ENCODE data around the gene AMDHD2. TPM values are rescaled to one million over a fixed set of nuclear protein-coding genes. Genes with fewer than 3 reads are reported as not detected.

Gene AMDHD2, protein sequence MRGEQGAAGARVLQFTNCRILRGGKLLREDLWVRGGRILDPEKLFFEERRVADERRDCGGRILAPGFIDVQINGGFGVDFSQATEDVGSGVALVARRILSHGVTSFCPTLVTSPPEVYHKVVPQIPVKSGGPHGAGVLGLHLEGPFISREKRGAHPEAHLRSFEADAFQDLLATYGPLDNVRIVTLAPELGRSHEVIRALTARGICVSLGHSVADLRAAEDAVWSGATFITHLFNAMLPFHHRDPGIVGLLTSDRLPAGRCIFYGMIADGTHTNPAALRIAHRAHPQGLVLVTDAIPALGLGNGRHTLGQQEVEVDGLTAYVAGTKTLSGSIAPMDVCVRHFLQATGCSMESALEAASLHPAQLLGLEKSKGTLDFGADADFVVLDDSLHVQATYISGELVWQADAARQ
- 50.3 and 62.8 TPM in 2 replicates for total RNA-seq (2014; rRNA removed)
- Bru-seq, nascent RNA = percentile 72 among the genes with signal in this experiment
- percentile 82 among the genes with signal in this experiment for BruChase-seq, experiment 1, labeled RNA remaining after a 6-hour chase
- percentile 84 among the genes with signal in this experiment for BruChase-seq, experiment 2, labeled RNA remaining after a 2-hour chase
- long read RNA-seq, transcript AMDHD2-202 (10 exons, 3,273 nt) = minor isoform, 5 of 150 reads
- long read RNA-seq, transcript AMDHD2-201 (11 exons, 1,459 nt) = major isoform, 25 of 150 reads
- long read RNA-seq, partial matches to known transcripts = 24 of 150 reads
- long read RNA-seq, other reads (novel, unspliced or antisense) = 90 of 150 reads

DNA sequence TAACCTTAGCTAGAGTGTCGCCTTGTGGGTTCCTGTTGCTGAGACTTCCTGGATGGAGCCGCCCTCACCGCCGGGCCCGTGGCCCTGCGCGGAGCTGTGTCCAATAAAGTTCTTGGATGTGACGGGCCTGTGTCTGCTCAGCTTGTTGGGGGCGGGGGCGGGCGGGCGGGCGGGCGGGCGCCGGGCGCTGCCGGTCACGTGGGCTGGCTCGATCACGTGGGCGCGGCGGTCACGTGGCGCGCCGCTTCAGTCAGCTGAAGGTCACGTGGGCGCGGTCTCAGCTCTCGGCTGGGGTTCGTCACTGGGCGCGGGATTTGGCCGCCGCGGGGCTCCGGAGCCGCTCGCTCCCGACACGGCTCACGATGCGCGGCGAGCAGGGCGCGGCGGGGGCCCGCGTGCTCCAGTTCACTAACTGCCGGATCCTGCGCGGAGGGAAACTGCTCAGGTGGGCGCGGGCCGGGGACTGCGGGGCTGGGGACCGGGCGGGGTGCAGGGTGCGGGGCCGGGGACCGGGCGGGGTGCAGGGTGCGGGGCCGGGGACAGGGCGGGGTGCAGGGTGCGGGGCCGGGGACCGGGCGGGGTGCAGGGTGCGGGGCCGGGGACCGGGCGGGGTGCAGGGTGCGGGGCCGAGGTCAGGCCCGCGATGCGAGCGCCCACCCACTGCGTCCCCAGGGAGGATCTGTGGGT, at the start of gene AMDHD2:
TSS of gene AMDHD2 (plus strand) at position 275 of the 687 bp plus-strand sequence. CDS start at position 363, 88 bp downstream.
- H3K36me3 ChIP-seq (ENCODE audit: low read depth, low read length) = peaks cover 11% of the 10 kb centered on the region; the same call in 1 of the 2 replicates
- peak within 1 kb of the TSS; percentile 78 for H3K4me3 ChIP-seq (ENCODE audit: low read length)
- TF ChIP-seq EZH2phosphoT487 (IDR thresholded peaks at IDR 0.05; ENCODE audit: borderline replicate concordance, low read length) = no peak
- TF ChIP-seq, protein P1, sequence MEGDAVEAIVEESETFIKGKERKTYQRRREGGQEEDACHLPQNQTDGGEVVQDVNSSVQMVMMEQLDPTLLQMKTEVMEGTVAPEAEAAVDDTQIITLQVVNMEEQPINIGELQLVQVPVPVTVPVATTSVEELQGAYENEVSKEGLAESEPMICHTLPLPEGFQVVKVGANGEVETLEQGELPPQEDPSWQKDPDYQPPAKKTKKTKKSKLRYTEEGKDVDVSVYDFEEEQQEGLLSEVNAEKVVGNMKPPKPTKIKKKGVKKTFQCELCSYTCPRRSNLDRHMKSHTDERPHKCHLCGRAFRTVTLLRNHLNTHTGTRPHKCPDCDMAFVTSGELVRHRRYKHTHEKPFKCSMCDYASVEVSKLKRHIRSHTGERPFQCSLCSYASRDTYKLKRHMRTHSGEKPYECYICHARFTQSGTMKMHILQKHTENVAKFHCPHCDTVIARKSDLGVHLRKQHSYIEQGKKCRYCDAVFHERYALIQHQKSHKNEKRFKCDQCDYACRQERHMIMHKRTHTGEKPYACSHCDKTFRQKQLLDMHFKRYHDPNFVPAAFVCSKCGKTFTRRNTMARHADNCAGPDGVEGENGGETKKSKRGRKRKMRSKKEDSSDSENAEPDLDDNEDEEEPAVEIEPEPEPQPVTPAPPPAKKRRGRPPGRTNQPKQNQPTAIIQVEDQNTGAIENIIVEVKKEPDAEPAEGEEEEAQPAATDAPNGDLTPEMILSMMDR (conservative IDR thresholded peaks at IDR 0.05; ENCODE audit: low read depth, low read length) = no peak
- TF ChIP-seq EZH2 (IDR thresholded peaks at IDR 0.05; ENCODE audit: low read length, unreplicated experiment) = no peak
- no peaks in the 10 kb centered on the region for H3F3A ChIP-seq (ENCODE audit: low read length, unreplicated experiment)
- H3K9me3 ChIP-seq (ENCODE audit: low read length) = no peaks in the 10 kb centered on the region
- CTCF ChIA-PET = interaction anchor here (0.5 kb wide), 1 partner anchor 82 kb away, joined by 5 read pairs; no protein-coding TSS in a partner anchor
- peaks cover 32% of the 10 kb centered on the region for H4K20me1 ChIP-seq (ENCODE audit: low read length)
- no TSS peak for BruUV-seq (replicated peaks)
- ATAC-seq (peak; percentile 78), DNase-seq (peak; percentile 82)
- H3K27me3 ChIP-seq (ENCODE audit: low read length) = no peaks in the 10 kb centered on the region
- H3K4me1 ChIP-seq (ENCODE audit: insufficient read depth, low read length) = peaks cover 28% of the 10 kb centered on the region
- intact Hi-C loops (cut with micrococcal nuclease) = no loop called here
- peak within 1 kb of the TSS; percentile 48 for H3K27ac ChIP-seq (ENCODE audit: low read length)
- peaks cover 64% of the 10 kb centered on the region for H3K79me2 ChIP-seq (ENCODE audit: low read length)
- POLR2A ChIA-PET (ENCODE audit: unreplicated experiment) = interaction anchor here (0.8 kb wide), 1 partner anchor 11 kb away, joined by 14 read pairs; the partner anchor contains the start of gene CEMP1
- H3K9me2 ChIP-seq (replicated peaks; ENCODE audit: low read length) = no peaks in the 10 kb centered on the region
- peak within 1 kb of the TSS; percentile 79 for H3K9ac ChIP-seq (ENCODE audit: low read length)
- H3K4me2 ChIP-seq (ENCODE audit: low read length) = peak within 1 kb of the TSS; percentile 92
- no peak within 1 kb of the TSS for H2AFZ ChIP-seq (ENCODE audit: low read length)

GRCh38 chr16:2470603-2471015, 49.6 kb upstream of the AMDHD2 start:
- H3K4me3 ChIP-seq (ENCODE audit: low read length) = no peak overlapping the region
- H3K9ac ChIP-seq (ENCODE audit: low read length) = no peak overlapping the region
- TF ChIP-seq EZH2 (IDR thresholded peaks at IDR 0.05; ENCODE audit: low read length, unreplicated experiment) = no peak
- TF ChIP-seq EZH2phosphoT487 (IDR thresholded peaks at IDR 0.05; ENCODE audit: borderline replicate concordance, low read length) = no peak
- TF ChIP-seq, protein P1 (conservative IDR thresholded peaks at IDR 0.05; ENCODE audit: low read depth, low read length) = no peak
- peaks cover 2% of the 10 kb centered on the region for H3K79me2 ChIP-seq (ENCODE audit: low read length)
- H3F3A ChIP-seq (ENCODE audit: low read length, unreplicated experiment) = no peaks in the 10 kb centered on the region
- intact Hi-C loops (cut with micrococcal nuclease) = no loop called here
- H3K36me3 ChIP-seq (ENCODE audit: low read depth, low read length) = no peaks in the 10 kb centered on the region
- no peak overlapping the region for H3K4me2 ChIP-seq (ENCODE audit: low read length)
- BruUV-seq (replicated peaks) = no TSS peak
- no peak overlapping the region for H3K27ac ChIP-seq (ENCODE audit: low read length)
- no peaks in the 10 kb centered on the region for H3K9me3 ChIP-seq (ENCODE audit: low read length)
- H4K20me1 ChIP-seq (ENCODE audit: low read length) = no peaks in the 10 kb centered on the region
- ChIA-PET POLR2A (ENCODE audit: unreplicated experiment) (no interaction called here), CTCF (no interaction called here)
- no peaks in the 10 kb centered on the region for H3K9me2 ChIP-seq (replicated peaks; ENCODE audit: low read length)
- DNase-seq (peak; percentile 24), ATAC-seq (no peak)
- no peaks in the 10 kb centered on the region for H3K27me3 ChIP-seq (ENCODE audit: low read length)
- no peak overlapping the region for H2AFZ ChIP-seq (ENCODE audit: low read length)
- H3K4me1 ChIP-seq (ENCODE audit: insufficient read depth, low read length) = peaks cover 9% of the 10 kb centered on the region; the same call in 1 of the 2 replicates

Data from PC-3 (cell line).